K562 (cell line): ENCODE data around the gene TIPIN. TPM values are rescaled to one million over a fixed set of nuclear protein-coding genes. Genes with fewer than 3 reads are reported as not detected.

Source experiments
- ATAC-seq: fragments of 200-7000 bp; cut with Tn5 transposase; 3 replicates; pipeline ENCODE4 v1.9.1; 2020; ENCODE audit warnings: moderate library complexity
- BruUV-seq: library from RNA; stranded (reverse); fragments of 400-500 nt; replicated peaks from 2 replicates; lab custom pipeline; 2021; lab: Mats Ljungman, UMichigan
- CTCF ChIA-PET: fragments of 300-600 bp; formaldehyde crosslinking; extraction: SDS; loops from one replicate; lab custom pipeline; 2021; ENCODE audit warnings: low intra/inter-chr PET ratio; lab: Yijun Ruan, JAX
- POLR2A ChIA-PET: fragments of 300-600, 350-650 bp; sonication (Branson Sonifier 250); formaldehyde crosslinking; extraction: SDS; loops from one replicate; lab custom pipeline; 2021; ENCODE audit warnings: antibody characterized with exemption, inconsistent platforms; lab: Yijun Ruan, JAX
- DNase-seq, 4 experiments: peaks; one replicate each; pipeline versions ENCODE4 v3.0.0 to v3.0.0-alpha.2; 2011 to 2018; ENCODE audit warnings: low spot score in 3 of 4, mixed read lengths in 3 of 4; ENCODE audit errors: extremely low read depth in 1 of 4
- FAIRE-seq: peaks from 2 replicates; lab custom pipeline; 2011; peaks lifted over from hg19 to GRCh38; lab: Jason Lieb, UNC
- H2AFZ ChIP-seq: 2 replicates; pipeline ENCODE4 v1.6.0; 2011; ENCODE audit warnings: low read depth, low read length, control low read depth, inconsistent platforms
- H3K27ac ChIP-seq: fragments of 200-600 bp; 3 replicates; pipeline ENCODE4 v1.8.0; 2011; ENCODE audit warnings: low read depth, mild to moderate bottlenecking, control low read depth, inconsistent platforms, low read length, moderate library complexity, mixed read lengths; ENCODE audit errors: extremely low read depth
- H3K27me3 ChIP-seq, 2 experiments: fragments of 300-600 bp in 1 of 2; 2 replicates in 1 of 2; 3 replicates in 1 of 2; pipeline versions ENCODE4 v1.6.0 to v1.8.0; 2011; ENCODE audit warnings: inconsistent platforms in 2 of 2, low read length in 2 of 2, mild to moderate bottlenecking in 1 of 2, mixed read lengths in 1 of 2, moderate library complexity in 1 of 2; ENCODE audit not compliant: control insufficient read depth in 2 of 2, insufficient read depth in 2 of 2
- H3K36me3 ChIP-seq: fragments of 300-600 bp; 3 replicates; pipeline ENCODE4 v1.8.0; 2011; ENCODE audit warnings: mild to moderate bottlenecking, low read length, inconsistent platforms; ENCODE audit not compliant: control insufficient read depth, insufficient read depth
- H3K4me1 ChIP-seq, 2 experiments: fragments of 200-600 bp in 1 of 2; replicated peaks in 1 of 2; 2 replicates in 1 of 2; 3 replicates in 1 of 2; pipeline versions ENCODE4 v1.5.1 to v1.8.0; 2011; ENCODE audit warnings: inconsistent platforms in 2 of 2, low read length in 2 of 2, mild to moderate bottlenecking in 1 of 2, mixed read lengths in 1 of 2, moderate library complexity in 1 of 2; ENCODE audit not compliant: control insufficient read depth in 2 of 2, insufficient read depth in 2 of 2
- H3K4me2 ChIP-seq: 2 replicates; pipeline ENCODE4 v1.6.1; 2011; ENCODE audit warnings: low read length, control low read depth, inconsistent platforms, mixed read lengths; ENCODE audit not compliant: insufficient read depth
- H3K4me3 ChIP-seq: fragments of 200-600 bp; sonication (generic), shearing (Covaris generic); 2 replicates; pipeline ENCODE4 v1.5.1; 2016; ENCODE audit warnings: control low read depth, inconsistent platforms
- H3K79me2 ChIP-seq: fragments of 200-600 bp; 3 replicates; pipeline ENCODE4 v1.8.0; 2011; ENCODE audit warnings: low read length, inconsistent platforms; ENCODE audit not compliant: control insufficient read depth, insufficient read depth
- H3K9ac ChIP-seq, 2 experiments: 2 replicates each; pipeline versions ENCODE4 v1.6.0 to v1.6.1; 2011; ENCODE audit warnings: low read depth in 2 of 2, low read length in 2 of 2, control low read depth in 1 of 2, inconsistent platforms in 1 of 2, mild to moderate bottlenecking in 1 of 2, mixed read lengths in 1 of 2; ENCODE audit not compliant: insufficient read depth in 1 of 2
- H3K9me1 ChIP-seq: one replicate; pipeline ENCODE4 v1.6.0; 2011; ENCODE audit warnings: inconsistent platforms, mild to moderate bottlenecking, low read length, moderate library complexity; ENCODE audit not compliant: control insufficient read depth, insufficient read depth
- H3K9me3 ChIP-seq: replicated peaks from 2 replicates; pipeline ENCODE4 v1.5.1; 2011; ENCODE audit warnings: low read depth, low read length, inconsistent platforms; ENCODE audit not compliant: control insufficient read depth, insufficient read depth
- H4K20me1 ChIP-seq: replicated peaks from 2 replicates; pipeline ENCODE4 v1.6.1; 2011; ENCODE audit warnings: low read length, inconsistent platforms, mixed read lengths; ENCODE audit not compliant: control insufficient read depth, insufficient read depth
- ASH1L ChIP-seq: fragments of 450-650 bp; IDR thresholded peaks from 2 replicates; pipeline ENCODE4 v1.6.1; 2018; ENCODE audit warnings: borderline replicate concordance, mild to moderate bottlenecking, low read depth; ENCODE audit not compliant: partially characterized antibody
- ATF3 ChIP-seq, 2 experiments: fragments of 450-650 bp in 1 of 2; sonication (generic) in 1 of 2; formaldehyde crosslinking in 1 of 2; IDR thresholded peaks in 1 of 2; conservative IDR thresholded peaks in 1 of 2; 2 replicates each; pipeline versions ENCODE4 v1.6.1 to v1.8.1; 2016 to 2023; ENCODE audit warnings: mild to moderate bottlenecking in 2 of 2, moderate library complexity in 2 of 2, inconsistent platforms in 1 of 2, missing genetic modification reagents in 1 of 2
- CBX1 ChIP-seq: sonication (generic); IDR thresholded peaks from 2 replicates; pipeline ENCODE4 v1.6.1; 2016; ENCODE audit warnings: antibody characterized with exemption, low read depth, mild to moderate bottlenecking
- CHD1 ChIP-seq: fragments of 200-600 bp; sonication (generic); IDR thresholded peaks from one replicate; pipeline ENCODE4 v1.6.1; 2012; ENCODE audit warnings: mild to moderate bottlenecking, moderate library complexity, low read length, inconsistent platforms
- DDX20 ChIP-seq: fragments of 450-650 bp; IDR thresholded peaks from 2 replicates; pipeline ENCODE4 v1.6.1; 2016; ENCODE audit warnings: missing genetic modification characterization, low read depth, mild to moderate bottlenecking, missing compliant biosample characterization, moderate library complexity
- E2F6 ChIP-seq, 2 experiments: IDR thresholded peaks; 2 replicates each; pipeline ENCODE4 v1.6.1; 2011; ENCODE audit warnings: borderline replicate concordance in 1 of 2, control low read depth in 1 of 2, low read depth in 1 of 2, low read length in 1 of 2, mild to moderate bottlenecking in 1 of 2, mixed read lengths in 1 of 2, moderate library complexity in 1 of 2; ENCODE audit not compliant: insufficient read depth in 1 of 2, insufficient read length in 1 of 2, poor library complexity in 1 of 2, severe bottlenecking in 1 of 2; ENCODE audit errors: extremely low read depth in 1 of 2
- MEIS2 ChIP-seq: fragments of 450-650 bp; IDR thresholded peaks from 2 replicates; pipeline ENCODE4 v1.6.1; 2014; ENCODE audit warnings: mild to moderate bottlenecking; ENCODE audit not compliant: partially characterized antibody
- SIX5 ChIP-seq, 2 experiments: IDR thresholded peaks; 2 replicates each; pipeline ENCODE4 v1.6.1; 2011; ENCODE audit warnings: low read length in 2 of 2, borderline replicate concordance in 1 of 2, low read depth in 1 of 2, mild to moderate bottlenecking in 1 of 2, moderate library complexity in 1 of 2; ENCODE audit not compliant: insufficient read depth in 1 of 2
- in situ Hi-C: fragments of 300-500 bp; cut with MboI; formaldehyde crosslinking; loops from 4 replicates; pipeline ENCODE4 v1.15.0; 2018; ENCODE audit warnings: inconsistent platforms, mixed read lengths
- intact Hi-C: fragments of 100-400 bp; cut with micrococcal nuclease; formaldehyde crosslinking; loops from 2 replicates; pipeline ENCODE4 v1.14.2; 2022
- polyA plus RNA-seq, 8 experiments: library from polyadenylated mRNA; depleted of rRNA in 4 of 8; stranded (reverse) in 5 of 8; unstranded in 3 of 8; fragments of >200 nt; fragmentation: Nextera tagmentation in 2 of 8; fragmentation: Illumina TruSeq in 1 of 8; extraction: Ambion mirVana in 2 of 8; extraction: Trizol in 1 of 8; gene quantifications; 2 replicates each; pipeline versions ENCODE4 v1.2.1 to v1.2.3, GENCODE V29; 2011 to 2014; ENCODE audit warnings: inconsistent platforms in 1 of 8, missing spikeins in 1 of 8
- total RNA-seq, 7 experiments: library from RNA; depleted of rRNA in 6 of 7; stranded (reverse); fragments of >200 nt in 6 of 7; fragmentation: Illumina TruSeq in 2 of 7; extraction: Trizol in 2 of 7; gene quantifications; 2 replicates each; pipeline versions ENCODE4 v1.2.1 to v1.2.3, GENCODE V29; 2011 to 2021; ENCODE audit warnings: low replicate concordance in 1 of 7

Gene TIPIN
- total and polyA plus RNA-seq, 9 of the 15 experiments (the other 6 are each of a cell fraction or from before 2014, with no cell fraction given), result 22.9 to 61.4 (median 42.0) TPM

- Histone ChIP-seq H3K4me3 (no peak overlapping the region), H3K4me2 (peak overlapping the region; percentile 44), H3K9me3 (no peaks in the 10 kb centered on the region), H3K27me3 (no peaks in the 10 kb centered on the region), H3K4me1 (peaks cover 23 to 33% of the 10 kb centered on the region in 2 experiments; a peak in 3 of 5 replicates), H4K20me1 (peaks cover 13% of the 10 kb centered on the region), H3K9me1 (no peaks in the 10 kb centered on the region), H2AFZ (no peak overlapping the region), H3K79me2 (peaks cover 92% of the 10 kb centered on the region), H3K36me3 (peaks cover 44% of the 10 kb centered on the region; the same call in 2 of the 3 replicates), H3K27ac (no peak overlapping the region), H3K9ac (no peak overlapping the region)
- CTCF ChIA-PET, result no interaction called here
- ATAC-seq, result no peak
- POLR2A ChIA-PET, result no interaction called here
- peak; percentile 46 for FAIRE-seq
- TF ChIP-seq SIX5 (IDR thresholded peaks at IDR 0.05; ENCODE audit: borderline replicate concordance in 1 of 2, insufficient read depth in 1 of 2, low read depth in 1 of 2, low read length in 2 of 2) (no peak), CHD1 (no peak), E2F6 (IDR thresholded peaks at IDR 0.05; ENCODE audit: borderline replicate concordance in 1 of 2, extremely low read depth in 1 of 2, insufficient read depth in 1 of 2, insufficient read length in 1 of 2, low read depth in 1 of 2, low read length in 1 of 2, poor library complexity in 1 of 2, severe bottlenecking in 1 of 2) (no peak), MEIS2 (no peak), ATF3 (IDR thresholded peaks at IDR 0.05) (0 out of 2 replicates have a peak, but pooled peaks have one; percentile 33), ATF3 (CRISPR knock-in tag; conservative IDR thresholded peaks at IDR 0.05) (no peak), DDX20 (tag) (no peak), CBX1 (no peak), ASH1L (no peak)
- no TSS peak for BruUV-seq
- in situ Hi-C loops, result loop anchor here (5.0 kb wide), 1 partner anchor 92 kb away; no protein-coding TSS in a partner anchor
- no peak for DNase-seq
- intact Hi-C loops, result no loop called here
Measured at GRCh38 chr15:66389859-66390381, 33.4 kb upstream of the TIPIN start.
